A549 (cell line): Measurements from ENCODE around the gene DRC3. TPM values are rescaled to one million over a fixed set of nuclear protein-coding genes. Genes with fewer than 3 reads are reported as not detected.
A peak's percentile ranks its signal among the peaks of the same experiment; 100 is the strongest.

Experiments used
- ATAC-seq, 2 experiments: fragments of 200-7000 bp in 1 of 2; fragments of >200 bp in 1 of 2; cut with Nextera tagmentation in 1 of 2; cut with Tn5 transposase in 1 of 2; 3 replicates each; pipeline versions ENCODE4 v1.8.0 to v1.9.1; 2018 to 2020; ENCODE audit warnings: mild to moderate bottlenecking in 1 of 2, moderate library complexity in 1 of 2
- CTCF ChIA-PET: fragments of 300-600 bp; sonication (Branson Sonifier 250); formaldehyde crosslinking; extraction: SDS; loops from one replicate; lab custom pipeline; 2021; ENCODE audit warnings: antibody characterized with exemption, inconsistent platforms; lab: Yijun Ruan, JAX
- POLR2A ChIA-PET: fragments of 350-600 bp; formaldehyde crosslinking; extraction: SDS; loops from one replicate; lab custom pipeline; 2021; ENCODE audit warnings: antibody characterized with exemption, inconsistent platforms; lab: Yijun Ruan, JAX
- DNase-seq, 2 experiments: peaks; one replicate each; pipeline versions ENCODE4 v3.0.0 to v3.0.0-alpha.2; 2011 to 2016; ENCODE audit warnings: low read depth in 1 of 2, low spot score in 1 of 2
- FAIRE-seq: peaks from 2 replicates; lab custom pipeline; 2011; peaks lifted over from hg19 to GRCh38; lab: Jason Lieb, UNC
- H3K27ac ChIP-seq, 2 experiments: fragments of >200 bp; sonication (Bioruptor Twin); formaldehyde crosslinking; 3 replicates each; pipeline ENCODE4 v1.5.1; 2016 to 2017
- H3K4me1 ChIP-seq: fragments of >200 bp; sonication (Bioruptor Twin); formaldehyde crosslinking; 3 replicates; pipeline ENCODE4 v1.6.1; 2016
- H3K4me2 ChIP-seq: fragments of >200 bp; sonication (Bioruptor Twin); formaldehyde crosslinking; 3 replicates; pipeline ENCODE4 v1.6.1; 2016
- H3K4me3 ChIP-seq: fragments of >200 bp; sonication (Bioruptor Twin); formaldehyde crosslinking; 3 replicates; pipeline ENCODE4 v1.5.1; 2016
- H3K9me3 ChIP-seq: fragments of >200 bp; sonication (Bioruptor Twin); formaldehyde crosslinking; 3 replicates; pipeline ENCODE4 v1.6.1; 2016
- CHD4 ChIP-seq: fragments of 200-600 bp; sonication (generic); IDR thresholded peaks from 2 replicates; pipeline ENCODE4 v1.6.1; 2016; ENCODE audit warnings: antibody characterized with exemption, mild to moderate bottlenecking, borderline replicate concordance
- EHF ChIP-seq: fragments of 250-450 bp; sonication (Bioruptor Pico); IDR thresholded peaks from 2 replicates; pipeline ENCODE4 v1.5.0; 2020; ENCODE audit warnings: mild to moderate bottlenecking
- EP300 ChIP-seq, 2 experiments: fragments of >200 bp; sonication (Bioruptor Twin); formaldehyde crosslinking; IDR thresholded peaks; 2 replicates in 1 of 2; 3 replicates in 1 of 2; pipeline ENCODE4 v1.6.1; 2016 to 2017
- FOSL2 ChIP-seq, 2 experiments: fragments of 450-650 bp in 1 of 2; fragments of >200 bp in 1 of 2; sonication (Bioruptor Twin) in 1 of 2; formaldehyde crosslinking; IDR thresholded peaks; 2 replicates each; pipeline versions ENCODE4 v1.5.0 to v1.6.1; 2016 to 2020; ENCODE audit warnings: mild to moderate bottlenecking in 1 of 2, moderate library complexity in 1 of 2
- GATA3 ChIP-seq: IDR thresholded peaks from 2 replicates; pipeline ENCODE4 v1.6.1; 2012; ENCODE audit warnings: borderline replicate concordance
- HOXA7 ChIP-seq: fragments of 250-450 bp; sonication (Bioruptor Pico); IDR thresholded peaks from 2 replicates; pipeline ENCODE4 v1.5.0; 2020; ENCODE audit warnings: mild to moderate bottlenecking, moderate library complexity
- JUNB ChIP-seq: fragments of >200 bp; sonication (Bioruptor Twin); formaldehyde crosslinking; IDR thresholded peaks from 2 replicates; pipeline ENCODE4 v1.6.1; 2016
- KDM1A ChIP-seq: fragments of 200-600 bp; sonication (generic); IDR thresholded peaks from 2 replicates; pipeline ENCODE4 v1.6.1; 2016; ENCODE audit warnings: low read depth, mild to moderate bottlenecking
- MYC ChIP-seq: IDR thresholded peaks from 2 replicates; pipeline ENCODE4 v1.6.1; 2012; ENCODE audit warnings: mild to moderate bottlenecking, inconsistent platforms, low read length, improper control_type of control experiment, borderline replicate concordance
- NFE2L2 ChIP-seq: fragments of 150-350 bp; conservative IDR thresholded peaks from 2 replicates; pipeline ENCODE4 v1.6.1; 2014; ENCODE audit warnings: low read length
- NPAS2 ChIP-seq: fragments of 250-450 bp; sonication (Bioruptor Pico); IDR thresholded peaks from 2 replicates; pipeline ENCODE4 v1.8.0; 2022; ENCODE audit warnings: mild to moderate bottlenecking, moderate library complexity, borderline replicate concordance
- PHF8 ChIP-seq: fragments of 200-600 bp; sonication (generic); IDR thresholded peaks from 2 replicates; pipeline ENCODE4 v1.6.1; 2016; ENCODE audit warnings: low read depth, mild to moderate bottlenecking, antibody characterized with exemption, moderate library complexity, borderline replicate concordance
- RAD21 ChIP-seq, 2 experiments: fragments of >200 bp in 1 of 2; sonication (Bioruptor Twin) in 1 of 2; formaldehyde crosslinking in 1 of 2; IDR thresholded peaks in 1 of 2; conservative IDR thresholded peaks in 1 of 2; 2 replicates in 1 of 2; 3 replicates in 1 of 2; pipeline ENCODE4 v1.6.1; 2012 to 2018; ENCODE audit warnings: inconsistent platforms in 1 of 2
- ZFP36 ChIP-seq: fragments of 450-650 bp; IDR thresholded peaks from 2 replicates; pipeline ENCODE4 v1.6.1; 2014; ENCODE audit warnings: borderline replicate concordance; ENCODE audit not compliant: partially characterized antibody
- WGBS: methylation state at CpG from one replicate; pipeline ENCODE4 v1.1.6; 2017; ENCODE audit errors: missing lambda C conversion rate; 5-methylcytosine and 5-hydroxymethylcytosine counted together
- polyA plus RNA-seq, 4 experiments: library from polyadenylated mRNA; depleted of rRNA in 3 of 4; stranded (reverse); fragments of >200 nt; fragmentation: RNase III in 1 of 4; extraction: RNeasy Plus Mini Kit Qiagen cat#74134 plus additional on column Dnase treatment in 1 of 4; gene quantifications; 2 replicates in 3 of 4; 3 replicates in 1 of 4; pipeline ENCODE4 v1.2.3, GENCODE V29; 2011 to 2017
- TF ChIP-seq, protein P1 (sequence below): IDR thresholded peaks from 2 replicates; pipeline ENCODE4 v1.6.1; 2012; ENCODE audit warnings: low read depth, borderline replicate concordance
- TF ChIP-seq, protein P2 (sequence below): fragments of >200 bp; sonication (Bioruptor Twin); formaldehyde crosslinking; IDR thresholded peaks from 2 replicates; pipeline ENCODE4 v1.6.1; 2016

Gene DRC3
- polyA plus RNA-seq, 2 of the 4 experiments (the other 2 are of a cell fraction), result 2.9 to 3.1 TPM

DNA sequence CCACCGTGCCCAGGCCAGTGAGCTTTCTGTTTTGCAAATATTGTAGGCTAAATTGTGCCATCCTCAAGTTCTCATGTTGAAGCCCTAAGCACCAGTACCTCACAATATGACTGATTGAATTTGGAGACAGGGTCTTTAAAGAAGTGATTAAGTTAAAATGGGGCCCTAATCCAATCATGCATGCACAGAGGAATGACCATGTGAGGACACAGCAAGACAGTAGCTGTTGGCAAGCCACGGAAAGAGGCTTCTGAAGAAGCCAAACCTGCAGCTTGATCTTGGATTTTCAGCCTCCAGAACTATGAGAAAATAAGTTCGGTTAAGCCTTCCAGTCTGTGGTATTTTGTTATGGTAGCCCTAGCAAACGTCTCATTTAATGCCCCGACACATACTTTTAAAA is 25.4 kb upstream of the DRC3 start (continued):
- TF ChIP-seq, protein P1, sequence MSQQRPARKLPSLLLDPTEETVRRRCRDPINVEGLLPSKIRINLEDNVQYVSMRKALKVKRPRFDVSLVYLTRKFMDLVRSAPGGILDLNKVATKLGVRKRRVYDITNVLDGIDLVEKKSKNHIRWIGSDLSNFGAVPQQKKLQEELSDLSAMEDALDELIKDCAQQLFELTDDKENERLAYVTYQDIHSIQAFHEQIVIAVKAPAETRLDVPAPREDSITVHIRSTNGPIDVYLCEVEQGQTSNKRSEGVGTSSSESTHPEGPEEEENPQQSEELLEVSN, result no peak

DNA sequence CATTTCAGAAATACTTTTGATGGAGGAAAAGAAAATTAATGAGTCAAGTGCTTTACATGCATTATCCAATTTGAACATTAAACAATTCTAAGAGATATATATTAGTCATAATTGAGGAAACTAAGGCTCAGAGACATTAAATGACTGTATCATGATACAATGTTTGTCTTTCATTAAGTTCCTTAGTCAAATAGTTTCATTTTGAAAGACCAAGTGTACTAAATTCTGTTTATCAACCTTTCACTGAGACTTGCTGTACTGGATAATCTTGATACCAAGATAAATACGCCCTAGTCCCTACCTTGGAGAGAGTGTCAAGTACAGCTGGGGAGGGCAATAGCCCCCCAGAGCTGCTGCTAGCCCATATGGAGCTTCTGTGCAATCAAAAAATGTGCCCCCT is 24.7 kb upstream of the DRC3 start:
- TF ChIP-seq GATA3, result no peak
- no peak for TF ChIP-seq JUNB
- no peak for TF ChIP-seq PHF8
- no peak for TF ChIP-seq NPAS2
- no peak for TF ChIP-seq EP300 (IDR thresholded peaks at IDR 0.05)
- no peak for TF ChIP-seq NFE2L2
- WGBS, result 92% methylated on average over 1 of the region's 1 CpG
- Histone ChIP-seq H3K9me3 (no peaks in the 10 kb centered on the region), H3K4me3 (no peak overlapping the region), H3K27ac (peak overlapping the region in 1 of 2 experiments; percentile 35; a peak in 2 of 6 replicates), H3K4me1 (peaks cover 48% of the 10 kb centered on the region), H3K4me2 (0 out of 3 replicates have a peak overlapping the region, but pooled peaks have one; percentile 10)
- no peak for DNase-seq
- peak; percentile 13 for FAIRE-seq
- ChIA-PET POLR2A (interaction anchor here (0.8 kb wide), 1 partner anchor 10 kb away, joined by 4 read pairs; no protein-coding TSS in a partner anchor), CTCF (interaction anchor here (1.4 to 2.0 kb wide), 3 partner anchors 10 to 38 kb away, joined by 3 to 11 read pairs (median 9); no protein-coding TSS in a partner anchor)
- no peak for ATAC-seq

DNA sequence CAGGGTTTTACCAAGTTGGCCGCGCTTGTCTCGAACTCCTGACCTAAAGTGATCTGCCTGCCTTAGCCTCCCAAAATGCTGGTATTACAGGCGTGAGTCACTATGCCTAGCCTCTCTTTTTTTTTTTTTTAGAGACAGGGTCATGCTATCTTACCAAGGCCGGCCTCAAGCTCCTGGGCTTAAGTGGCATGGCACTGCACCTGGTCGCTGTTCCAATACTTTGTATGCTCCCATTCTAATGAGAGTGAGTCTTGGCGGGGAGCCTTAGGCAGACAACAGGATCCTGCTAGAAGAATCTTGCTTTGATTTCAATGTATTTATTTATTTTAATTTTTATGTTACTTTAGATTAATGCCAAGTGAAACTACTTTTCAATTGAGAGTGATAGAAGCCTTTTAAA is 22.3 kb upstream of the DRC3 start:
- no peak overlapping the region for H3K4me2 ChIP-seq
- no peak overlapping the region for H3K27ac ChIP-seq
- ATAC-seq, result no peak
- TF ChIP-seq FOSL2 (IDR thresholded peaks at IDR 0.05), result no peak
- no peak for TF ChIP-seq FOSL2 (CRISPR knock-in tag; IDR thresholded peaks at IDR 0.05)
- TF ChIP-seq KDM1A, result no peak
- TF ChIP-seq PHF8, result no peak
- TF ChIP-seq, protein P1, result no peak
- no peak for TF ChIP-seq HOXA7 (CRISPR knock-in tag)
- no peak for TF ChIP-seq EHF
- no peak for TF ChIP-seq CHD4
- TF ChIP-seq ZFP36, result no peak
- TF ChIP-seq, protein P2, sequence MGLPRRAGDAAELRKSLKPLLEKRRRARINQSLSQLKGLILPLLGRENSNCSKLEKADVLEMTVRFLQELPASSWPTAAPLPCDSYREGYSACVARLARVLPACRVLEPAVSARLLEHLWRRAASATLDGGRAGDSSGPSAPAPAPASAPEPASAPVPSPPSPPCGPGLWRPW, result no peak
- ChIA-PET CTCF (interaction anchor here (1.0 kb wide), 1 partner anchor 8 kb away, joined by 3 read pairs; no protein-coding TSS in a partner anchor), POLR2A (no interaction called here)
- DNase-seq, result no peak
- no peak overlapping the region for H3K4me3 ChIP-seq
- peaks cover 33% of the 10 kb centered on the region for H3K4me1 ChIP-seq
- H3K9me3 ChIP-seq, result no peaks in the 10 kb centered on the region
- FAIRE-seq, result no peak
- WGBS, result 93% methylated on average over 7 of the region's 7 CpGs

DNA sequence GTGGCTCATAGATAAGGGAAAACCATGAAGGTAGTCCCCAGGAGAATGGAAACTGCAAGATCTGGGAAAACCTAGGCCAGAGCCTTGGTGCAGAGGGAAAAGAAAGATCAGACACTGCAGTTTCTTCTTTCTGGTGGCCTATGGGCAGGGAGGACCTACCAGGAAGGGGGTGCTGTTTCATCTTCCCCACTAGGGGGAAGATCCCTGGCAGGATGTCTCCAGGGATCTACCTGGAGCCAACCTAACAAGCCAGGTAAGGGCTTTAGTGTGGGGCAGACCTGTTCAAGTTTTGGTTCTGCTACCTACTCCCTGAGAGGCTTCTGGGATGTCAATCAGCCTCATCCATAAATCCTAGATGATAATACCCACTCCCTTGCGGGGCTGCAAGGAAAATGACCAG is 21.9 kb upstream of the DRC3 start:
- TF ChIP-seq RAD21 (conservative IDR thresholded peaks at IDR 0.05 in 1 of 2, IDR thresholded peaks at IDR 0.05 in 1 of 2) (peak in 1 of 2 experiments; percentile 18; a peak in 1 of 5 replicates), MYC (no peak), NFE2L2 (no peak)
- TF ChIP-seq, protein P1, result no peak
- Histone ChIP-seq H3K27ac (peak overlapping the region in 1 of 2 experiments; percentile 32; a peak in 2 of 6 replicates), H3K4me1 (peaks cover 28% of the 10 kb centered on the region), H3K4me2 (no peak overlapping the region), H3K9me3 (no peaks in the 10 kb centered on the region), H3K4me3 (no peak overlapping the region)
- no peak for FAIRE-seq
- ChIA-PET POLR2A (no interaction called here), CTCF (interaction anchor here (1.0 kb wide), 1 partner anchor 9 kb away, joined by 3 read pairs; no protein-coding TSS in a partner anchor)
- peak in 1 of 2 experiments; percentile 80; a peak in 4 of 6 replicates for ATAC-seq
- 100% methylated on average over 1 of the region's 1 CpG for WGBS
- peak in 1 of 2 experiments; percentile 54 for DNase-seq
